Spleen (tissue), 7 donors: ENCODE data around the gene SORBS1.

Experiments used
- POLR2A ChIP-seq, 3 donors: fragments of 450-650 bp; IDR thresholded peaks; one replicate each; pipeline ENCODE4 v1.5.1; 2017; ENCODE audit warnings: antibody characterized with exemption in 3 of 3, mild to moderate bottlenecking in 1 of 3
- TF ChIP-seq, protein P1 (sequence below), 11 experiments: fragments of 200-600 bp in 7 of 11; fragments of 450-650 bp in 4 of 11; sonication (generic) in 4 of 11; IDR thresholded peaks in 8 of 11; conservative IDR thresholded peaks in 3 of 11; 1 replicate in 7 of 11; 2 replicates in 4 of 11; pipeline versions ENCODE4 v1.4.0 to v1.8.0; 2016 to 2021; ENCODE audit warnings: antibody characterized with exemption in 11 of 11, inconsistent platforms in 4 of 11, mild to moderate bottlenecking in 1 of 11
- donor health status: DM: no; HTN: no; CAD: no; lungs with moderate emphysema.
- donor health status: DM: no; HTN: no; CAD: no.
- donor health status: DM: no; HTN: no; CAD: no.

GRCh38 chr10:95469676-95470075, 91.5 kb downstream of the SORBS1 start:
- TF ChIP-seq, protein P1, sequence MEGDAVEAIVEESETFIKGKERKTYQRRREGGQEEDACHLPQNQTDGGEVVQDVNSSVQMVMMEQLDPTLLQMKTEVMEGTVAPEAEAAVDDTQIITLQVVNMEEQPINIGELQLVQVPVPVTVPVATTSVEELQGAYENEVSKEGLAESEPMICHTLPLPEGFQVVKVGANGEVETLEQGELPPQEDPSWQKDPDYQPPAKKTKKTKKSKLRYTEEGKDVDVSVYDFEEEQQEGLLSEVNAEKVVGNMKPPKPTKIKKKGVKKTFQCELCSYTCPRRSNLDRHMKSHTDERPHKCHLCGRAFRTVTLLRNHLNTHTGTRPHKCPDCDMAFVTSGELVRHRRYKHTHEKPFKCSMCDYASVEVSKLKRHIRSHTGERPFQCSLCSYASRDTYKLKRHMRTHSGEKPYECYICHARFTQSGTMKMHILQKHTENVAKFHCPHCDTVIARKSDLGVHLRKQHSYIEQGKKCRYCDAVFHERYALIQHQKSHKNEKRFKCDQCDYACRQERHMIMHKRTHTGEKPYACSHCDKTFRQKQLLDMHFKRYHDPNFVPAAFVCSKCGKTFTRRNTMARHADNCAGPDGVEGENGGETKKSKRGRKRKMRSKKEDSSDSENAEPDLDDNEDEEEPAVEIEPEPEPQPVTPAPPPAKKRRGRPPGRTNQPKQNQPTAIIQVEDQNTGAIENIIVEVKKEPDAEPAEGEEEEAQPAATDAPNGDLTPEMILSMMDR (IDR thresholded peaks at IDR 0.05 in 8 of 11, conservative IDR thresholded peaks at IDR 0.05 in 3 of 11): no peak
- no peak for TF ChIP-seq POLR2A (IDR thresholded peaks at IDR 0.05)
